Measurements from ENCODE around the gene ARHGAP6.

The ARHGAP6 gene

GRCh38 chrX:11462136-11462535, 203.6 kb downstream of the ARHGAP6 start:
- peaks cover 3% of the 10 kb centered on the region for H3K4me1 ChIP-seq (ENCODE audit: control insufficient read depth, insufficient read depth, low read length)
- H3K27ac ChIP-seq (ENCODE audit: low read length) = no peak overlapping the region
- H3K27me3 ChIP-seq (ENCODE audit: control insufficient read depth in 1 of 2, insufficient read depth in 2 of 2, low read length in 2 of 2) = peaks cover 0 to 2% of the 10 kb centered on the region in 2 donors
- H3K9me3 ChIP-seq (ENCODE audit: control insufficient read depth in 2 of 2, low read length in 2 of 2) = no peaks in the 10 kb centered on the region
- no peak overlapping the region for H3K4me3 ChIP-seq (ENCODE audit: low read length in 2 of 2)
- no peak overlapping the region for H3K9ac ChIP-seq (ENCODE audit: low read length in 2 of 2)
- no peaks in the 10 kb centered on the region for H3K36me3 ChIP-seq (ENCODE audit: control insufficient read depth in 2 of 2, insufficient read depth in 2 of 2, low read length in 2 of 2)

- H3K4me3 ChIP-seq (ENCODE audit: low read length in 2 of 2) = no peak overlapping the region
- no peaks in the 10 kb centered on the region for H3K36me3 ChIP-seq (ENCODE audit: control insufficient read depth in 2 of 2, insufficient read depth in 2 of 2, low read length in 2 of 2)
- H3K9ac ChIP-seq (ENCODE audit: low read length in 2 of 2) = no peak overlapping the region
- no peaks in the 10 kb centered on the region for H3K9me3 ChIP-seq (ENCODE audit: control insufficient read depth in 2 of 2, low read length in 2 of 2)
- H3K27me3 ChIP-seq (ENCODE audit: control insufficient read depth in 1 of 2, insufficient read depth in 2 of 2, low read length in 2 of 2) = peaks cover 0 to 2% of the 10 kb centered on the region in 2 donors
- H3K4me1 ChIP-seq (ENCODE audit: control insufficient read depth, insufficient read depth, low read length) = peaks cover 3% of the 10 kb centered on the region
- no peak overlapping the region for H3K27ac ChIP-seq (ENCODE audit: low read length)
These were observed 204.3 kb downstream of the ARHGAP6 start for GRCh38 chrX:11461201-11462001.

GRCh38 chrX:11460347-11460746, 205.4 kb downstream of the ARHGAP6 start:
- Histone ChIP-seq H3K27ac (ENCODE audit: low read length) (no peak overlapping the region), H3K27me3 (ENCODE audit: control insufficient read depth in 1 of 2, insufficient read depth in 2 of 2, low read length in 2 of 2) (peaks cover 0 to 2% of the 10 kb centered on the region in 2 donors), H3K9me3 (ENCODE audit: control insufficient read depth in 2 of 2, low read length in 2 of 2) (no peaks in the 10 kb centered on the region), H3K9ac (ENCODE audit: low read length in 2 of 2) (no peak overlapping the region), H3K4me3 (ENCODE audit: low read length in 2 of 2) (no peak overlapping the region), H3K4me1 (ENCODE audit: control insufficient read depth, insufficient read depth, low read length) (peaks cover 3% of the 10 kb centered on the region), H3K36me3 (ENCODE audit: control insufficient read depth in 2 of 2, insufficient read depth in 2 of 2, low read length in 2 of 2) (no peaks in the 10 kb centered on the region)

GRCh38 chrX:11458170-11458569, 207.6 kb downstream of the ARHGAP6 start:
- H3K27ac ChIP-seq (ENCODE audit: low read length) = no peak overlapping the region
- H3K4me3 ChIP-seq (ENCODE audit: low read length in 2 of 2) = no peak overlapping the region
- H3K9ac ChIP-seq (ENCODE audit: low read length in 2 of 2) = no peak overlapping the region
- H3K9me3 ChIP-seq (ENCODE audit: control insufficient read depth in 2 of 2, low read length in 2 of 2) = no peaks in the 10 kb centered on the region
- peaks cover 3% of the 10 kb centered on the region for H3K4me1 ChIP-seq (ENCODE audit: control insufficient read depth, insufficient read depth, low read length)
- no peaks in the 10 kb centered on the region for H3K36me3 ChIP-seq (ENCODE audit: control insufficient read depth in 2 of 2, insufficient read depth in 2 of 2, low read length in 2 of 2)
- peaks cover 0 to 2% of the 10 kb centered on the region in 2 donors for H3K27me3 ChIP-seq (ENCODE audit: control insufficient read depth in 1 of 2, insufficient read depth in 2 of 2, low read length in 2 of 2)

- Histone ChIP-seq H3K9ac (ENCODE audit: low read length in 2 of 2) (no peak overlapping the region), H3K9me3 (ENCODE audit: control insufficient read depth in 2 of 2, low read length in 2 of 2) (no peaks in the 10 kb centered on the region), H3K27me3 (ENCODE audit: control insufficient read depth in 1 of 2, insufficient read depth in 2 of 2, low read length in 2 of 2) (no peaks in the 10 kb centered on the region), H3K4me3 (ENCODE audit: low read length in 2 of 2) (no peak overlapping the region), H3K27ac (ENCODE audit: low read length) (no peak overlapping the region), H3K36me3 (ENCODE audit: control insufficient read depth in 2 of 2, insufficient read depth in 2 of 2, low read length in 2 of 2) (no peaks in the 10 kb centered on the region), H3K4me1 (ENCODE audit: control insufficient read depth, insufficient read depth, low read length) (peaks cover 6% of the 10 kb centered on the region)
These were observed 214.6 kb downstream of the ARHGAP6 start for GRCh38 chrX:11451151-11451550.

- Histone ChIP-seq H3K9me3 (ENCODE audit: control insufficient read depth in 2 of 2, low read length in 2 of 2) (no peaks in the 10 kb centered on the region), H3K36me3 (ENCODE audit: control insufficient read depth in 2 of 2, insufficient read depth in 2 of 2, low read length in 2 of 2) (no peaks in the 10 kb centered on the region), H3K4me3 (ENCODE audit: low read length in 2 of 2) (no peak overlapping the region), H3K4me1 (ENCODE audit: control insufficient read depth, insufficient read depth, low read length) (peaks cover 6% of the 10 kb centered on the region), H3K27ac (ENCODE audit: low read length) (no peak overlapping the region), H3K9ac (ENCODE audit: low read length in 2 of 2) (no peak overlapping the region), H3K27me3 (ENCODE audit: control insufficient read depth in 1 of 2, insufficient read depth in 2 of 2, low read length in 2 of 2) (no peaks in the 10 kb centered on the region)
These were observed 215.4 kb downstream of the ARHGAP6 start for GRCh38 chrX:11450354-11450753.

- Histone ChIP-seq H3K9ac (ENCODE audit: low read length in 2 of 2) (no peak overlapping the region), H3K27me3 (ENCODE audit: control insufficient read depth in 1 of 2, insufficient read depth in 2 of 2, low read length in 2 of 2) (no peaks in the 10 kb centered on the region), H3K9me3 (ENCODE audit: control insufficient read depth in 2 of 2, low read length in 2 of 2) (no peaks in the 10 kb centered on the region), H3K4me1 (ENCODE audit: control insufficient read depth, insufficient read depth, low read length) (peaks cover 6% of the 10 kb centered on the region), H3K27ac (ENCODE audit: low read length) (no peak overlapping the region), H3K36me3 (ENCODE audit: control insufficient read depth in 2 of 2, insufficient read depth in 2 of 2, low read length in 2 of 2) (no peaks in the 10 kb centered on the region), H3K4me3 (ENCODE audit: low read length in 2 of 2) (no peak overlapping the region)
These were observed 216.1 kb downstream of the ARHGAP6 start for GRCh38 chrX:11449613-11450012.

GRCh38 chrX:11447418-11447817, 218.3 kb downstream of the ARHGAP6 start:
- no peak overlapping the region for H3K27ac ChIP-seq (ENCODE audit: low read length)

GRCh38 chrX:11446949-11447348, 218.8 kb downstream of the ARHGAP6 start:
- H3K27ac ChIP-seq (ENCODE audit: low read length) = no peak overlapping the region

More at GRCh38 chrX:11447418-11447817, 218.3 kb downstream of the ARHGAP6 start:
- H3K4me1 ChIP-seq (ENCODE audit: control insufficient read depth, insufficient read depth, low read length) = peaks cover 6% of the 10 kb centered on the region
- no peak overlapping the region for H3K4me3 ChIP-seq (ENCODE audit: low read length in 2 of 2)
- no peak overlapping the region for H3K9ac ChIP-seq (ENCODE audit: low read length in 2 of 2)
- no peaks in the 10 kb centered on the region for H3K36me3 ChIP-seq (ENCODE audit: control insufficient read depth in 2 of 2, insufficient read depth in 2 of 2, low read length in 2 of 2)
- no peaks in the 10 kb centered on the region for H3K27me3 ChIP-seq (ENCODE audit: control insufficient read depth in 1 of 2, insufficient read depth in 2 of 2, low read length in 2 of 2)
- no peaks in the 10 kb centered on the region for H3K9me3 ChIP-seq (ENCODE audit: control insufficient read depth in 2 of 2, low read length in 2 of 2)

GRCh38 chrX:11446336-11446735, 219.4 kb downstream of the ARHGAP6 start:
- Histone ChIP-seq H3K9ac (ENCODE audit: low read length in 2 of 2) (no peak overlapping the region), H3K36me3 (ENCODE audit: control insufficient read depth in 2 of 2, insufficient read depth in 2 of 2, low read length in 2 of 2) (no peaks in the 10 kb centered on the region), H3K27me3 (ENCODE audit: control insufficient read depth in 1 of 2, insufficient read depth in 2 of 2, low read length in 2 of 2) (no peaks in the 10 kb centered on the region), H3K4me1 (ENCODE audit: control insufficient read depth, insufficient read depth, low read length) (peaks cover 6% of the 10 kb centered on the region), H3K27ac (ENCODE audit: low read length) (no peak overlapping the region), H3K9me3 (ENCODE audit: control insufficient read depth in 2 of 2, low read length in 2 of 2) (no peaks in the 10 kb centered on the region), H3K4me3 (ENCODE audit: low read length in 2 of 2) (no peak overlapping the region)

More at GRCh38 chrX:11446949-11447348, 218.8 kb downstream of the ARHGAP6 start:
- H3K9me3 ChIP-seq (ENCODE audit: control insufficient read depth in 2 of 2, low read length in 2 of 2) = no peaks in the 10 kb centered on the region
- no peaks in the 10 kb centered on the region for H3K27me3 ChIP-seq (ENCODE audit: control insufficient read depth in 1 of 2, insufficient read depth in 2 of 2, low read length in 2 of 2)
- no peak overlapping the region for H3K4me3 ChIP-seq (ENCODE audit: low read length in 2 of 2)
- H3K4me1 ChIP-seq (ENCODE audit: control insufficient read depth, insufficient read depth, low read length) = peaks cover 6% of the 10 kb centered on the region
- H3K36me3 ChIP-seq (ENCODE audit: control insufficient read depth in 2 of 2, insufficient read depth in 2 of 2, low read length in 2 of 2) = no peaks in the 10 kb centered on the region
- H3K9ac ChIP-seq (ENCODE audit: low read length in 2 of 2) = no peak overlapping the region

GRCh38 chrX:11445540-11445939, 220.2 kb downstream of the ARHGAP6 start:
- H3K36me3 ChIP-seq (ENCODE audit: control insufficient read depth in 2 of 2, insufficient read depth in 2 of 2, low read length in 2 of 2) = no peaks in the 10 kb centered on the region
- H3K27me3 ChIP-seq (ENCODE audit: control insufficient read depth in 1 of 2, insufficient read depth in 2 of 2, low read length in 2 of 2) = no peaks in the 10 kb centered on the region
- H3K4me1 ChIP-seq (ENCODE audit: control insufficient read depth, insufficient read depth, low read length) = peaks cover 6% of the 10 kb centered on the region
- no peaks in the 10 kb centered on the region for H3K9me3 ChIP-seq (ENCODE audit: control insufficient read depth in 2 of 2, low read length in 2 of 2)
- no peak overlapping the region for H3K4me3 ChIP-seq (ENCODE audit: low read length in 2 of 2)
- no peak overlapping the region for H3K27ac ChIP-seq (ENCODE audit: low read length)
- no peak overlapping the region for H3K9ac ChIP-seq (ENCODE audit: low read length in 2 of 2)
